SK-N-SH (cell line): Measurements from ENCODE around the gene SETBP1.

ENCODE experiments used
- EZH2phosphoT487 ChIP-seq: fragments of 200-600 bp; sonication (generic); IDR thresholded peaks from 2 replicates; pipeline ENCODE4 v1.6.1; 2017; ENCODE audit warnings: low read depth, mixed run types, mild to moderate bottlenecking, antibody characterized with exemption, moderate library complexity, borderline replicate concordance
- NFIC ChIP-seq: IDR thresholded peaks from 2 replicates; pipeline ENCODE4 v1.4.0; 2012; ENCODE audit warnings: borderline replicate concordance
- REST ChIP-seq: IDR thresholded peaks from 2 replicates; pipeline ENCODE4 v1.6.1; 2012; ENCODE audit warnings: mild to moderate bottlenecking, low read depth, low read length, moderate library complexity
- TF ChIP-seq, protein P1 (sequence below): IDR thresholded peaks from 2 replicates; pipeline ENCODE4 v1.4.0; 2012; ENCODE audit warnings: low read depth
- TF ChIP-seq, protein P2 (sequence below): fragments of 200-600 bp; sonication (generic); IDR thresholded peaks from 2 replicates; pipeline ENCODE4 v1.6.1; 2017; ENCODE audit warnings: antibody characterized with exemption, mild to moderate bottlenecking, moderate library complexity

DNA sequence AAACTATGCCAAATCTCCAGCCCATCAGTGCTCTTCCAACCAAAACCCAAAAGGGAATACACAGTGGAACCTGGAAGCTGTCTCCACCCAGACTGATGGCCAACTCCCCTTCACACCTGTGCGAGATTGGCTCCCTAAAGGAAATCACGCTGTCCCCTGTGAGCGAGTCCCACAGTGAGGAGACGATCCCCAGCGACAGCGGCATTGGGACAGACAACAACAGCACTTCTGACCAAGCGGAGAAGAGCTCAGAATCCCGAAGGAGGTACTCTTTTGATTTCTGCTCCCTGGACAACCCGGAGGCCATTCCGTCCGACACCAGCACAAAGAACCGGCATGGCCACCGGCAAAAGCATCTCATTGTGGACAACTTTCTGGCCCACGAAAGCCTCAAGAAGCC, 271.1 kb downstream of the SETBP1 start:
- TF ChIP-seq, protein P1, sequence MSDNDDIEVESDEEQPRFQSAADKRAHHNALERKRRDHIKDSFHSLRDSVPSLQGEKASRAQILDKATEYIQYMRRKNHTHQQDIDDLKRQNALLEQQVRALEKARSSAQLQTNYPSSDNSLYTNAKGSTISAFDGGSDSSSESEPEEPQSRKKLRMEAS: no peak
- no peak for TF ChIP-seq EZH2phosphoT487
- TF ChIP-seq REST: no peak
- TF ChIP-seq, protein P2, sequence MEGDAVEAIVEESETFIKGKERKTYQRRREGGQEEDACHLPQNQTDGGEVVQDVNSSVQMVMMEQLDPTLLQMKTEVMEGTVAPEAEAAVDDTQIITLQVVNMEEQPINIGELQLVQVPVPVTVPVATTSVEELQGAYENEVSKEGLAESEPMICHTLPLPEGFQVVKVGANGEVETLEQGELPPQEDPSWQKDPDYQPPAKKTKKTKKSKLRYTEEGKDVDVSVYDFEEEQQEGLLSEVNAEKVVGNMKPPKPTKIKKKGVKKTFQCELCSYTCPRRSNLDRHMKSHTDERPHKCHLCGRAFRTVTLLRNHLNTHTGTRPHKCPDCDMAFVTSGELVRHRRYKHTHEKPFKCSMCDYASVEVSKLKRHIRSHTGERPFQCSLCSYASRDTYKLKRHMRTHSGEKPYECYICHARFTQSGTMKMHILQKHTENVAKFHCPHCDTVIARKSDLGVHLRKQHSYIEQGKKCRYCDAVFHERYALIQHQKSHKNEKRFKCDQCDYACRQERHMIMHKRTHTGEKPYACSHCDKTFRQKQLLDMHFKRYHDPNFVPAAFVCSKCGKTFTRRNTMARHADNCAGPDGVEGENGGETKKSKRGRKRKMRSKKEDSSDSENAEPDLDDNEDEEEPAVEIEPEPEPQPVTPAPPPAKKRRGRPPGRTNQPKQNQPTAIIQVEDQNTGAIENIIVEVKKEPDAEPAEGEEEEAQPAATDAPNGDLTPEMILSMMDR: no peak
- no peak for TF ChIP-seq NFIC
